Chondrocyte (in vitro differentiated cells): ENCODE data around the gene SLC38A6. TPM values are rescaled to one million over a fixed set of nuclear protein-coding genes. Genes with fewer than 3 reads are reported as not detected.
A peak's percentile ranks its signal among the peaks of the same experiment; 100 is the strongest.

Experiments
- DNase-seq: peaks from one replicate; pipeline ENCODE4 v3.0.0; 2021; ENCODE audit warnings: mixed read lengths, low spot score
- H3K27ac Mint-ChIP-seq: one replicate; pipeline ENCODE4 v1.8.0; 2021; ENCODE audit warnings: mild to moderate bottlenecking, moderate library complexity, mixed read lengths; ENCODE audit not compliant: unreplicated experiment
- H3K27me3 Mint-ChIP-seq: 2 replicates; pipeline ENCODE4 v1.8.0; 2021; ENCODE audit warnings: low read depth, mixed read lengths
- H3K36me3 Mint-ChIP-seq: 2 replicates; pipeline ENCODE4 v1.8.0; 2021; ENCODE audit warnings: low read depth, mixed read lengths
- H3K4me1 Mint-ChIP-seq: 2 replicates; pipeline ENCODE4 v1.8.0; 2021; ENCODE audit warnings: low read depth, mild to moderate bottlenecking, mixed read lengths
- H3K4me3 Mint-ChIP-seq: one replicate; pipeline ENCODE4 v1.8.0; 2021; ENCODE audit warnings: mild to moderate bottlenecking, moderate library complexity, mixed read lengths; ENCODE audit not compliant: unreplicated experiment
- H3K9me3 Mint-ChIP-seq: 2 replicates; pipeline ENCODE4 v1.8.0; 2021; ENCODE audit warnings: low read depth, mixed read lengths
- CTCF ChIP-seq: fragments of 200-600 bp; sonication (generic); IDR thresholded peaks from 2 replicates; pipeline ENCODE4 v1.5.0; 2021; ENCODE audit warnings: antibody characterized with exemption, mild to moderate bottlenecking, moderate library complexity
- total RNA-seq: library from RNA; stranded (reverse); gene quantifications from 3 replicates; pipeline ENCODE4 v1.2.1, GENCODE V29; 2021

The SLC38A6 gene
- total RNA-seq, 1 donor from 2014 or later, result 24.7 TPM

DNA sequence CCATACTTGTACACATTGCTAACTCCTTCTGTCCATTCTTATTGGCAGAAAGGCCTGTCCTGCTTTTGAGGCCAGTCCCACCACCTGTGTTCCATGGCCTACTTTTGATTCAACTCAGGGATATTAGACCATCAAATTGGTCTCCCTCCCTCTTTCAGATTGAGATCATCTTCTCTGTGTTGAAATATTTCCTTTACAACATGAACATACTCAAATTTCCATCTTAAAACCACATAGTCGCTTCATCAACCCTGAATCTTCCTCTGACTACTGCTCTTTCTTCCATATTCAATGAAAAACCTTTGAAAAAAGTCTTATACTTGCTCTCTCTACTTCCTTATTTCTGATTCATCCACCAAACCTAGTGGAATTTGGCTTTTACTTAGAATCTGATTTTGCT, 35.1 kb upstream of the SLC38A6 start:
- Mint-ChIP-seq H3K27me3 (no peaks in the 10 kb centered on the region), H3K27ac (peak overlapping the region; percentile 1), H3K9me3 (no peaks in the 10 kb centered on the region), H3K4me1 (peaks cover 35% of the 10 kb centered on the region), H3K36me3 (peaks cover 6% of the 10 kb centered on the region), H3K4me3 (no peak overlapping the region)
- no peak for DNase-seq
- TF ChIP-seq CTCF, result no peak

DNA sequence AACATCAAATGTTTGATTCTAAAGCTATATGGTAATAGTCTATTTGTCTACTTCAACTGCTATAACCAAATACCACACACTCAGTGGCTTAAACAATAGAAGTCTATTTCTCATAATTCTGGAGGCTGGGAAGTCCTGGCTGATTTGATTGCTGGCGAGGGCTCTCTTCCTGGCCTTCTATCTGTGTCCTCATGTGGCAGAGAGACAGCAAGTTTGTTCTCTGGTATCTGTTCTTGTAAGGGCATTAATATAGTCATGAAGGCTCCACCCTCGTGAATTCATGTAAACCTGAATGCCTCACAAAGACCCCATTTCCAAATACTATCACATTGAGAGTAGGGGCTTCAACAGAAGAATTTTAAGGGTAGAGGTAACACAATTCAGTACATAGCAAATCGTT, 34.3 kb upstream of the SLC38A6 start:
- Mint-ChIP-seq H3K36me3 (peaks cover 4% of the 10 kb centered on the region), H3K4me3 (no peak overlapping the region), H3K27ac (no peak overlapping the region), H3K4me1 (peaks cover 35% of the 10 kb centered on the region), H3K27me3 (no peaks in the 10 kb centered on the region), H3K9me3 (no peaks in the 10 kb centered on the region)
- no peak for DNase-seq
- no peak for TF ChIP-seq CTCF

DNA sequence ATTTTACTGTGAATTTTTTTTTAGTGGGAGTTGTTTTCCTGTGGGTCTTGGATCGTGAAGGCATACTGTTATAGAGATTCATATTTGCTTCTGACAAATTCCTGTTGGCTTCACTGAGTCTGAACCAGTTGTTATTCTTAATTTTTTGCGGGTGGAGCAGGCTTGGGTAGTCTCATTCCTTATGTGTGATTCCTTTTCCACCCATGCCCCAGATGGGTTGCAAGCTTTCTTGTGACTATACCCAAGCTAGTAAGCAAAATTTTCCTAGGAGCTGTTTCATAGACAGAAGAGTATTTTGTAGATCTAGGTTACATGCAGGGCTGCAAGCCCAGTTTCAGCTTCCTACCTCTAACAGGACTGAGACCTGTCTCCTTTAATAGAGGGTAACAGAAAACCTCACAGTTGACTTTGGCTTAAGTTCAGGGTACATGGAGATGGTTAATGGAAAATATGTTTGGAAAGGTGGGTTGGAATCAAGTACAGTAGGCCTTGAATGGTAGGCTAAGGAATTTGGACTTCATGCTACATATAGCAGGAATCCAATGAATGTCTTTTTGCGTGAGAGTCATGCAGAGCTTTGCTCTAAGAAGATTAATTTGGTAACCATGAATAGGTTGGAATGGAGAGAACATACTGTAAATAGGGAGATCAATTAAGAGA, 29.1 kb upstream of the SLC38A6 start:
- Mint-ChIP-seq H3K4me1 (peaks cover 15% of the 10 kb centered on the region), H3K9me3 (peaks cover 17% of the 10 kb centered on the region), H3K27me3 (no peaks in the 10 kb centered on the region), H3K27ac (no peak overlapping the region), H3K4me3 (no peak overlapping the region), H3K36me3 (peaks cover 16% of the 10 kb centered on the region)
- no peak for DNase-seq
- no peak for TF ChIP-seq CTCF

- TF ChIP-seq CTCF, result no peak
- no peak overlapping the region for H3K27ac Mint-ChIP-seq
- no peaks in the 10 kb centered on the region for H3K27me3 Mint-ChIP-seq
- H3K9me3 Mint-ChIP-seq, result peaks cover 42% of the 10 kb centered on the region
- H3K4me1 Mint-ChIP-seq, result peaks cover 5% of the 10 kb centered on the region
- DNase-seq, result no peak
- H3K4me3 Mint-ChIP-seq, result no peak overlapping the region
- peaks cover 34% of the 10 kb centered on the region for H3K36me3 Mint-ChIP-seq
Observed at GRCh38 chr14:60956202-60956601, 24.8 kb upstream of the SLC38A6 start.

GRCh38 chr14:60956632-60957031, 24.4 kb upstream of the SLC38A6 start:
- DNase-seq, result no peak
- peaks cover 36% of the 10 kb centered on the region for H3K36me3 Mint-ChIP-seq
- peaks cover 9% of the 10 kb centered on the region for H3K4me1 Mint-ChIP-seq
- no peak overlapping the region for H3K4me3 Mint-ChIP-seq
- no peak overlapping the region for H3K27ac Mint-ChIP-seq
- H3K27me3 Mint-ChIP-seq, result no peaks in the 10 kb centered on the region
- H3K9me3 Mint-ChIP-seq, result peaks cover 44% of the 10 kb centered on the region
- TF ChIP-seq CTCF, result no peak
